SU-DHL-6 (cell line): ENCODE data around the gene MEX3D.

Source experiments
- CTCF ChIP-seq: fragments of 200-600 bp; sonication (generic); IDR thresholded peaks from one replicate; pipeline ENCODE4 v1.5.1; 2017; ENCODE audit warnings: antibody characterized with exemption, mild to moderate bottlenecking, low read length, moderate library complexity; ENCODE audit not compliant: insufficient read depth, poor library complexity, severe bottlenecking
- EZH2phosphoT487 ChIP-seq: fragments of 200-600 bp; sonication (generic), shearing (Covaris generic); conservative IDR thresholded peaks from 2 replicates; pipeline ENCODE4 v1.6.1; 2018; ENCODE audit warnings: mild to moderate bottlenecking, antibody characterized with exemption, low read length, moderate library complexity, mixed read lengths

GRCh38 chr19:1580957-1581356, 12.8 kb upstream of the MEX3D start:
- no peak for TF ChIP-seq CTCF
- TF ChIP-seq EZH2phosphoT487: no peak
